Measurements from ENCODE around the gene FBXW7. TPM values are rescaled to one million over a fixed set of nuclear protein-coding genes. Genes with fewer than 3 reads are reported as not detected.

FBXW7 gene
- total RNA-seq, 1 experiment from 2014 or later = 33.5 TPM

DNA sequence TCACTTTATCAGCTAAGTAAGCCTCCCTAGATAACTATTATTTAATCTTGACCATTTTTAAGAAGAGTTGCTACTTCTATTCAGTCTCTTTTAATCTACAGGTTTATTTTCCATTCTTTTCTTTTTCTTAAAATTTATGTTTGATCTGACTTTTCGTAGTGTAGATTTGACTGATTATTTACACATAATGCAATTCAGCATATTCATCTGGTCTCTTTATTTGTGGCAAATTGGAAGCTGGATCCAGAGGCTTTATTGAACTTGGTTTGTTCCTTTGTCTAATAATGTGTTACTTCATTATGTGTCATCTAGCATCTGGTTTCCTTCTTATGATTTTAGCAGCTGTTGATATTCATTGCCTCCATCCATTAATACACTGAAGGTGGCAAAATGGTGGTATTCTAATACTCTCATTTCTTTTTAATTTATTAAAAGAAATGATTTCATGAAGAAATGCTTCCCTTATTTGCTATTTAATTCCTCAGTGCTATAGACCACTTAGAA, 113.0 kb downstream of the FBXW7 start:
- H3K4me1 ChIP-seq (ENCODE audit: insufficient read depth, low read length, poor library complexity, severe bottlenecking) = no peaks in the 10 kb centered on the region
- intact Hi-C loops (cut with micrococcal nuclease; ENCODE audit: unreplicated experiment) = no loop called here
- TF ChIP-seq EZH2 (IDR thresholded peaks at IDR 0.05; ENCODE audit: borderline replicate concordance, low read depth, low read length, poor library complexity, severe bottlenecking) = no peak
- TF ChIP-seq CTCF (conservative IDR thresholded peaks at IDR 0.05; ENCODE audit: low read depth, low read length) = no peak
- no peaks in the 10 kb centered on the region for H3K9me3 ChIP-seq (ENCODE audit: low read depth, low read length, poor library complexity, severe bottlenecking)
- ChIA-PET CTCF (no interaction called here), POLR2A (ENCODE audit: low non-redundant PET) (no interaction called here)
- no peak for DNase-seq (ENCODE audit: low spot score)
- no peak overlapping the region for H3K4me3 ChIP-seq (ENCODE audit: low read depth, low read length, poor library complexity, severe bottlenecking)
- BruUV-seq (replicated peaks) = no TSS peak
- no peaks in the 10 kb centered on the region for H3K36me3 ChIP-seq (ENCODE audit: insufficient read depth, low read length, poor library complexity, severe bottlenecking)
- no peaks in the 10 kb centered on the region for H3K27me3 ChIP-seq (replicated peaks; ENCODE audit: insufficient read depth, low read depth, low read length, poor library complexity)
- no peak overlapping the region for H3K27ac ChIP-seq (ENCODE audit: low read depth, low read length, poor library complexity, severe bottlenecking)

GRCh38 chr4:152421576-152421975, 114.3 kb downstream of the FBXW7 start:
- no peaks in the 10 kb centered on the region for H3K27me3 ChIP-seq (replicated peaks; ENCODE audit: insufficient read depth, low read depth, low read length, poor library complexity)
- no peaks in the 10 kb centered on the region for H3K36me3 ChIP-seq (ENCODE audit: insufficient read depth, low read length, poor library complexity, severe bottlenecking)
- H3K4me3 ChIP-seq (ENCODE audit: low read depth, low read length, poor library complexity, severe bottlenecking) = no peak overlapping the region
- ChIA-PET CTCF (no interaction called here), POLR2A (ENCODE audit: low non-redundant PET) (interaction anchor here (0.6 to 0.7 kb wide), 2 partner anchors 278 to 912 kb away, joined by 3 read pairs; no protein-coding TSS in a partner anchor)
- no peaks in the 10 kb centered on the region for H3K9me3 ChIP-seq (ENCODE audit: low read depth, low read length, poor library complexity, severe bottlenecking)
- DNase-seq (ENCODE audit: low spot score) = no peak
- TF ChIP-seq EZH2 (IDR thresholded peaks at IDR 0.05; ENCODE audit: borderline replicate concordance, low read depth, low read length, poor library complexity, severe bottlenecking) (no peak), CTCF (conservative IDR thresholded peaks at IDR 0.05; ENCODE audit: low read depth, low read length) (no peak)
- H3K4me1 ChIP-seq (ENCODE audit: insufficient read depth, low read length, poor library complexity, severe bottlenecking) = no peaks in the 10 kb centered on the region
- no TSS peak for BruUV-seq (replicated peaks)
- no peak overlapping the region for H3K27ac ChIP-seq (ENCODE audit: low read depth, low read length, poor library complexity, severe bottlenecking)
- intact Hi-C loops (cut with micrococcal nuclease; ENCODE audit: unreplicated experiment) = no loop called here

- intact Hi-C loops (cut with micrococcal nuclease; ENCODE audit: unreplicated experiment) = no loop called here
- TF ChIP-seq CTCF (conservative IDR thresholded peaks at IDR 0.05; ENCODE audit: low read depth, low read length) = no peak
- TF ChIP-seq EZH2 (IDR thresholded peaks at IDR 0.05; ENCODE audit: borderline replicate concordance, low read depth, low read length, poor library complexity, severe bottlenecking) = no peak
- no peak overlapping the region for H3K27ac ChIP-seq (ENCODE audit: low read depth, low read length, poor library complexity, severe bottlenecking)
- H3K36me3 ChIP-seq (ENCODE audit: insufficient read depth, low read length, poor library complexity, severe bottlenecking) = no peaks in the 10 kb centered on the region
- no TSS peak for BruUV-seq (replicated peaks)
- H3K27me3 ChIP-seq (replicated peaks; ENCODE audit: insufficient read depth, low read depth, low read length, poor library complexity) = no peaks in the 10 kb centered on the region
- no peak for DNase-seq (ENCODE audit: low spot score)
- H3K4me1 ChIP-seq (ENCODE audit: insufficient read depth, low read length, poor library complexity, severe bottlenecking) = no peaks in the 10 kb centered on the region
- H3K4me3 ChIP-seq (ENCODE audit: low read depth, low read length, poor library complexity, severe bottlenecking) = no peak overlapping the region
- ChIA-PET CTCF (no interaction called here), POLR2A (ENCODE audit: low non-redundant PET) (no interaction called here)
- no peaks in the 10 kb centered on the region for H3K9me3 ChIP-seq (ENCODE audit: low read depth, low read length, poor library complexity, severe bottlenecking)
Measured at GRCh38 chr4:152419809-152420208, 116.1 kb downstream of the FBXW7 start.
